ENCODE results near the gene PARP11.

DNA sequence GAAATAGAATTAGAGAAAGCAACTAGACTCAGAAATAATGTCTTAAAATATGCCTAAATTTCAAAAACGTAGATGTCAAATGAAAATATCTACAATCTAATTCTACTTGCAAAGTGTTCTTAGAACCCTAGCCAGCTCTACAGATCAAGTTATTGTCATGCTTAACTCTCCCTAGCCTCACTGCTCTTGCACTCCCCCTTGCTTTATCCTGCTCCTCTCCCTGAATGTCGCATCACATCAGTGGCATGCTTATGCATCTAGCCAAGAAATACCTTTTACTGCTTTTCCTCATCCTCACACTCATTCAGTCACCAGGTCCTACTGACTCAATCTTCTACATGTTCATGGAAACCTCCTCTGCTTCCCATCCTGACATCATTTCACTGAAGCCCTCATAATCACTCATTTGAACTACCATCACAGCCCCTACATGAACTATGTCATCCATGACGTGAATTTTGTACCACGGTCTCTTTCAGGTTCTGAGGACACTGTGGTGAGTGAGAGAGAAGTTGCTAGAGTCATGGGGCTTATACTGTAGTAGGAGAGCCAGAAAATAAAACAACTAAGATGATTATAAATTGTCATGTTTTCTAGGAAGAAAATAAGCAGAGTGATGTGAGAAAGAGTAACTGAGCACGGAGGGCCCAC, 97.7 kb downstream of the PARP11 start:
- TF ChIP-seq POLR2A (IDR thresholded peaks at IDR 0.05): no peak
- TF ChIP-seq, protein P1, sequence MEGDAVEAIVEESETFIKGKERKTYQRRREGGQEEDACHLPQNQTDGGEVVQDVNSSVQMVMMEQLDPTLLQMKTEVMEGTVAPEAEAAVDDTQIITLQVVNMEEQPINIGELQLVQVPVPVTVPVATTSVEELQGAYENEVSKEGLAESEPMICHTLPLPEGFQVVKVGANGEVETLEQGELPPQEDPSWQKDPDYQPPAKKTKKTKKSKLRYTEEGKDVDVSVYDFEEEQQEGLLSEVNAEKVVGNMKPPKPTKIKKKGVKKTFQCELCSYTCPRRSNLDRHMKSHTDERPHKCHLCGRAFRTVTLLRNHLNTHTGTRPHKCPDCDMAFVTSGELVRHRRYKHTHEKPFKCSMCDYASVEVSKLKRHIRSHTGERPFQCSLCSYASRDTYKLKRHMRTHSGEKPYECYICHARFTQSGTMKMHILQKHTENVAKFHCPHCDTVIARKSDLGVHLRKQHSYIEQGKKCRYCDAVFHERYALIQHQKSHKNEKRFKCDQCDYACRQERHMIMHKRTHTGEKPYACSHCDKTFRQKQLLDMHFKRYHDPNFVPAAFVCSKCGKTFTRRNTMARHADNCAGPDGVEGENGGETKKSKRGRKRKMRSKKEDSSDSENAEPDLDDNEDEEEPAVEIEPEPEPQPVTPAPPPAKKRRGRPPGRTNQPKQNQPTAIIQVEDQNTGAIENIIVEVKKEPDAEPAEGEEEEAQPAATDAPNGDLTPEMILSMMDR (IDR thresholded peaks at IDR 0.05): no peak
